WTC11 (cell line): Measurements from ENCODE around the gene CREB3L1.

ENCODE experiments used
- ATF2 ChIP-seq: sonication (generic); formaldehyde crosslinking; IDR thresholded peaks from 2 replicates; pipeline ENCODE4 v1.8.1; 2022; ENCODE audit warnings: low read depth, missing genetic modification reagents, borderline replicate concordance
- IRF2 ChIP-seq: sonication (generic); formaldehyde crosslinking; IDR thresholded peaks from 2 replicates; pipeline ENCODE4 v1.8.0; 2022; ENCODE audit warnings: low read depth, missing genetic modification reagents, borderline replicate concordance
- JUN ChIP-seq: sonication (generic); formaldehyde crosslinking; IDR thresholded peaks from 2 replicates; pipeline ENCODE4 v1.8.0; 2023; ENCODE audit warnings: mild to moderate bottlenecking, missing genetic modification reagents
- TEAD4 ChIP-seq: sonication (generic); formaldehyde crosslinking; IDR thresholded peaks from 2 replicates; pipeline ENCODE4 v1.8.0; 2022; ENCODE audit warnings: mild to moderate bottlenecking, missing genetic modification reagents
- ZNF396 ChIP-seq: fragments of 250-450 bp; sonication (Bioruptor Pico); IDR thresholded peaks from 2 replicates; pipeline ENCODE4 v1.8.0; 2021; ENCODE audit warnings: mild to moderate bottlenecking, moderate library complexity, borderline replicate concordance
- TF ChIP-seq, protein P1 (sequence below): fragments of 200-600 bp; IDR thresholded peaks from 2 replicates; pipeline ENCODE4 v1.8.0; 2022; ENCODE audit warnings: antibody characterized with exemption
- TF ChIP-seq, protein P2 (sequence below): sonication (generic); formaldehyde crosslinking; IDR thresholded peaks from 2 replicates; pipeline ENCODE4 v1.8.1; 2023; ENCODE audit warnings: mild to moderate bottlenecking, missing genetic modification reagents, moderate library complexity

DNA sequence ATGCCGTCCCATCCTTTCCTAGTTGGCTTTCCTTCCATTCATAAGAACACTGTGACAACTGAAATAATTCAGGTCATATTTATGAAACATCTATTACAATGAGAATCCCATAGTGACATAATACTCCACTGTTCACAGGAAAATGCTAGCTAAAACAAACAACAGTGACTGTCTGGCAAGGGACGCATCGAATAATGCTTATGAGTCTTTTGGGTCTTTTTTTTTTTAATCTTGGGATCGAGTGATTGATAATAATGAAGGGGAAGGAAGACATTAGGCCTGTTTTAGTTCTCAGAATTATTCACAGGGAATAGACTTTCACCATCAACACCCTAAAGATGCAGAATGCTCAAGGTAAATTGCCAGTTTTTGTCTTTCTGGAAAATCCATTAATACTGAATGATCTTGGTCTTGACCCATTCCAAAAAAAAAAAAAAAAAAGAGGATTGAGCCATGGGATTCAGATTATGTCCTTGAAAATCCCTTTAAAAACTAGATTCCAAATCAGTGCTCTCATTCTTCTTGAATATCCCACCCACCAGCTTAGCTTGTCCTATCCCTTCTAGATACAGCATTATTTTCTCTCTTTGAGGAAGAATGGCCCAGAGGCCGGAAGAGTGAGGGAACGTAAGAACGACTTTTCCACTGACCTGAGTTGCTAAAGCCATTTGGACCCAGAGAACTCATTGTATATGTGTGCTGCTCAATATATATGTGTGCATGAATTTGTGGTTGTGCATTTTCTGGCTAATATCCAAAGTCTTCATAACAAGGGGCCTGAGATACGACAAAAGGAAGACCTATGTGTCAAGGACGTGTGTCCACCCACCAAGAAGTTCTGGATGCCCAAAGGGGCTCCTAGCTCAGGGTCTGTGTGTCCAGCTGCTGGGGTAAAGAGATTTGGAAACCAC, 35.2 kb upstream of the CREB3L1 start:
- TF ChIP-seq TEAD4 (CRISPR knock-in tag): no peak
- no peak for TF ChIP-seq ATF2 (CRISPR knock-in tag)
- no peak for TF ChIP-seq JUN (CRISPR knock-in tag)
- TF ChIP-seq, protein P1, sequence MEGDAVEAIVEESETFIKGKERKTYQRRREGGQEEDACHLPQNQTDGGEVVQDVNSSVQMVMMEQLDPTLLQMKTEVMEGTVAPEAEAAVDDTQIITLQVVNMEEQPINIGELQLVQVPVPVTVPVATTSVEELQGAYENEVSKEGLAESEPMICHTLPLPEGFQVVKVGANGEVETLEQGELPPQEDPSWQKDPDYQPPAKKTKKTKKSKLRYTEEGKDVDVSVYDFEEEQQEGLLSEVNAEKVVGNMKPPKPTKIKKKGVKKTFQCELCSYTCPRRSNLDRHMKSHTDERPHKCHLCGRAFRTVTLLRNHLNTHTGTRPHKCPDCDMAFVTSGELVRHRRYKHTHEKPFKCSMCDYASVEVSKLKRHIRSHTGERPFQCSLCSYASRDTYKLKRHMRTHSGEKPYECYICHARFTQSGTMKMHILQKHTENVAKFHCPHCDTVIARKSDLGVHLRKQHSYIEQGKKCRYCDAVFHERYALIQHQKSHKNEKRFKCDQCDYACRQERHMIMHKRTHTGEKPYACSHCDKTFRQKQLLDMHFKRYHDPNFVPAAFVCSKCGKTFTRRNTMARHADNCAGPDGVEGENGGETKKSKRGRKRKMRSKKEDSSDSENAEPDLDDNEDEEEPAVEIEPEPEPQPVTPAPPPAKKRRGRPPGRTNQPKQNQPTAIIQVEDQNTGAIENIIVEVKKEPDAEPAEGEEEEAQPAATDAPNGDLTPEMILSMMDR: no peak
- TF ChIP-seq, protein P2, sequence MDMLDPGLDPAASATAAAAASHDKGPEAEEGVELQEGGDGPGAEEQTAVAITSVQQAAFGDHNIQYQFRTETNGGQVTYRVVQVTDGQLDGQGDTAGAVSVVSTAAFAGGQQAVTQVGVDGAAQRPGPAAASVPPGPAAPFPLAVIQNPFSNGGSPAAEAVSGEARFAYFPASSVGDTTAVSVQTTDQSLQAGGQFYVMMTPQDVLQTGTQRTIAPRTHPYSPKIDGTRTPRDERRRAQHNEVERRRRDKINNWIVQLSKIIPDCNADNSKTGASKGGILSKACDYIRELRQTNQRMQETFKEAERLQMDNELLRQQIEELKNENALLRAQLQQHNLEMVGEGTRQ (CRISPR knock-in tag): no peak
- TF ChIP-seq ZNF396 (CRISPR knock-in tag): no peak
- TF ChIP-seq IRF2 (CRISPR knock-in tag): no peak
